H9 (cell line): ENCODE measurements around the gene PRR7. TPM values are rescaled to one million over a fixed set of nuclear protein-coding genes. Genes with fewer than 3 reads are reported as not detected.

Experiments used
- DNase-seq: peaks from one replicate; pipeline ENCODE4 v3.0.0-alpha.2; 2017
- H2AFZ ChIP-seq: one replicate; pipeline ENCODE4 v1.6.1; 2013; ENCODE audit warnings: mild to moderate bottlenecking, low read length, control low read depth, moderate library complexity
- H2AK5ac ChIP-seq: 2 replicates; pipeline ENCODE4 v1.6.1; 2013; ENCODE audit warnings: low read length, control low read depth, mixed read lengths; ENCODE audit not compliant: insufficient read length
- H2BK120ac ChIP-seq: one replicate; pipeline ENCODE4 v1.6.1; 2013; ENCODE audit warnings: low read depth, mild to moderate bottlenecking, low read length, control low read depth, inconsistent platforms; ENCODE audit not compliant: poor library complexity, severe bottlenecking
- H2BK12ac ChIP-seq: 2 replicates; pipeline ENCODE4 v1.6.1; 2013; ENCODE audit warnings: low read length, control low read depth, mixed read lengths, low read depth; ENCODE audit not compliant: insufficient read length
- H2BK15ac ChIP-seq: 2 replicates; pipeline ENCODE4 v1.6.1; 2013; ENCODE audit warnings: low read depth, low read length, control low read depth
- H2BK20ac ChIP-seq: one replicate; pipeline ENCODE4 v1.6.1; 2013; ENCODE audit warnings: low read depth, mild to moderate bottlenecking, low read length, control low read depth, inconsistent platforms; ENCODE audit not compliant: poor library complexity, severe bottlenecking
- H2BK5ac ChIP-seq: 2 replicates; pipeline ENCODE4 v1.6.1; 2013; ENCODE audit warnings: low read length, control low read depth, mixed read lengths; ENCODE audit not compliant: insufficient read length
- H3K14ac ChIP-seq: 2 replicates; pipeline ENCODE4 v1.6.1; 2013; ENCODE audit warnings: low read length, control low read depth; ENCODE audit not compliant: insufficient read depth
- H3K18ac ChIP-seq: 2 replicates; pipeline ENCODE4 v1.6.1; 2013; ENCODE audit warnings: low read depth, mild to moderate bottlenecking, mixed read lengths, low read length, control low read depth; ENCODE audit not compliant: insufficient read length
- H3K23ac ChIP-seq: 2 replicates; pipeline ENCODE4 v1.6.1; 2013; ENCODE audit warnings: low read length, control low read depth, mixed read lengths, low read depth; ENCODE audit not compliant: insufficient read length
- H3K23me2 ChIP-seq: 2 replicates; pipeline ENCODE4 v1.6.1; 2013; ENCODE audit warnings: low read depth, mild to moderate bottlenecking, mixed read lengths, low read length, control low read depth; ENCODE audit not compliant: insufficient read length, poor library complexity, severe bottlenecking
- H3K27ac ChIP-seq: 2 replicates; pipeline ENCODE4 v1.5.1; 2013; ENCODE audit warnings: low read length, control low read depth, mixed read lengths, low read depth; ENCODE audit not compliant: insufficient read length
- H3K27me3 ChIP-seq: 2 replicates; pipeline ENCODE4 v1.6.1; 2013; ENCODE audit warnings: low read length, control low read depth, inconsistent platforms; ENCODE audit not compliant: insufficient read depth
- H3K4ac ChIP-seq: 2 replicates; pipeline ENCODE4 v1.6.1; 2013; ENCODE audit warnings: low read depth, mild to moderate bottlenecking, control low read depth, inconsistent platforms, low read length, moderate library complexity
- H3K4me1 ChIP-seq: 2 replicates; pipeline ENCODE4 v1.6.1; 2013; ENCODE audit warnings: low read length, control low read depth, inconsistent platforms; ENCODE audit not compliant: insufficient read depth
- H3K4me2 ChIP-seq: 2 replicates; pipeline ENCODE4 v1.6.1; 2013; ENCODE audit warnings: low read length, control low read depth, mixed read lengths; ENCODE audit not compliant: insufficient read length, insufficient read depth
- H3K56ac ChIP-seq: 2 replicates; pipeline ENCODE4 v1.6.1; 2013; ENCODE audit warnings: low read depth, mild to moderate bottlenecking, mixed read lengths, low read length, control low read depth; ENCODE audit not compliant: insufficient read length
- H3K79me1 ChIP-seq: 2 replicates; pipeline ENCODE4 v1.6.1; 2013; ENCODE audit warnings: low read depth, mild to moderate bottlenecking, moderate library complexity, low read length, control low read depth, inconsistent platforms; ENCODE audit not compliant: insufficient read depth, poor library complexity, severe bottlenecking
- H3K79me2 ChIP-seq: 2 replicates; pipeline ENCODE4 v1.6.1; 2013; ENCODE audit warnings: low read length, control low read depth, inconsistent platforms; ENCODE audit not compliant: insufficient read depth
- H3K9ac ChIP-seq: 2 replicates; pipeline ENCODE4 v1.6.1; 2013; ENCODE audit warnings: low read length, control low read depth, mixed read lengths; ENCODE audit not compliant: insufficient read length; ENCODE audit errors: extremely low read depth
- H3K9me3 ChIP-seq: one replicate; pipeline ENCODE4 v1.6.1; 2013; ENCODE audit warnings: low read depth, low read length, inconsistent platforms; ENCODE audit not compliant: control insufficient read depth
- H3T11ph ChIP-seq: one replicate; pipeline ENCODE4 v1.6.1; 2013; ENCODE audit warnings: mild to moderate bottlenecking, low read length, control low read depth, inconsistent platforms
- H4K20me1 ChIP-seq: one replicate; pipeline ENCODE4 v1.6.1; 2013; ENCODE audit not compliant: control insufficient read depth, insufficient read length, insufficient read depth
- H4K5ac ChIP-seq: 2 replicates; pipeline ENCODE4 v1.6.1; 2013; ENCODE audit warnings: low read depth, mild to moderate bottlenecking, mixed read lengths, low read length, control low read depth; ENCODE audit not compliant: insufficient read length
- H4K8ac ChIP-seq: replicated peaks from 2 replicates; pipeline ENCODE4 v1.6.1; 2013; ENCODE audit warnings: low read length, control low read depth, mixed read lengths, low read depth; ENCODE audit not compliant: insufficient read length
- H4K91ac ChIP-seq: 2 replicates; pipeline ENCODE4 v1.6.1; 2013; ENCODE audit warnings: low read depth, mild to moderate bottlenecking, moderate library complexity, mixed read lengths, low read length, control low read depth; ENCODE audit not compliant: insufficient read length
- H3K27ac Mint-ChIP-seq, 3 experiments: 2 replicates in 2 of 3; 3 replicates in 1 of 3; pipeline ENCODE4 v1.8.0; 2020 to 2021; ENCODE audit warnings: mixed read lengths in 3 of 3, mild to moderate bottlenecking in 1 of 3, moderate library complexity in 1 of 3
- H3K27me3 Mint-ChIP-seq: 2 replicates; pipeline ENCODE4 v1.8.0; 2021; ENCODE audit warnings: low read depth, mild to moderate bottlenecking, moderate library complexity, mixed read lengths
- H3K36me3 Mint-ChIP-seq, 3 experiments: 2 replicates in 2 of 3; 3 replicates in 1 of 3; pipeline ENCODE4 v1.8.0; 2020 to 2021; ENCODE audit warnings: low read depth in 3 of 3, mixed read lengths in 3 of 3; ENCODE audit not compliant: insufficient read depth in 1 of 3
- H3K4me1 Mint-ChIP-seq, 2 experiments: 2 replicates each; pipeline ENCODE4 v1.8.0; 2020; ENCODE audit warnings: mixed read lengths in 2 of 2
- H3K4me3 Mint-ChIP-seq, 2 experiments: 2 replicates in 1 of 2; 3 replicates in 1 of 2; pipeline ENCODE4 v1.8.0; 2020 to 2021; ENCODE audit warnings: mild to moderate bottlenecking in 2 of 2, mixed read lengths in 2 of 2, moderate library complexity in 1 of 2
- H3K9me3 Mint-ChIP-seq, 2 experiments: 2 replicates in 1 of 2; 3 replicates in 1 of 2; pipeline ENCODE4 v1.8.0; 2020; ENCODE audit warnings: mild to moderate bottlenecking in 2 of 2, mixed read lengths in 2 of 2, moderate library complexity in 1 of 2
- CTCF ChIP-seq: fragments of 200-600 bp; sonication (generic); conservative IDR thresholded peaks from 3 replicates; pipeline ENCODE4 v1.8.0; 2021; ENCODE audit warnings: antibody characterized with exemption, mild to moderate bottlenecking
- WGBS: extraction: QIAGEN DNeasy Blood & Tissue Kit; methylation state at CpG from one replicate; pipeline ENCODE4 v1.1.7; 2013; ENCODE audit warnings: missing lambda C conversion rate, low lambda C conversion rate, mixed read lengths; ENCODE audit not compliant: insufficient read length; ENCODE audit errors: extremely low coverage; 5-methylcytosine and 5-hydroxymethylcytosine counted together
- total RNA-seq: library from RNA; stranded (reverse); gene quantifications from 2 replicates; pipeline ENCODE4 v1.2.1, GENCODE V29; 2021

The PRR7 gene
- total RNA-seq, 1 experiment from 2014 or later = 9.6 TPM

- no peaks in the 10 kb centered on the region for H3K9me3 ChIP-seq
- Mint-ChIP-seq H3K36me3 (peaks cover 49 to 87% (median 80%) of the 10 kb centered on the region in 3 experiments), H3K27ac (0 out of 7 replicates have a peak overlapping the region, but pooled peaks of 1 of the 3 experiments have one; percentile 28), H3K4me3 (no peak overlapping the region), H3K4me1 (peaks cover 8 to 25% of the 10 kb centered on the region in 2 experiments), H3K9me3 (no peaks in the 10 kb centered on the region; a peak in 1 of 5 replicates), H3K27me3 (no peaks in the 10 kb centered on the region; the same call in none of the 2 replicates)
- no peak overlapping the region for H3K9ac ChIP-seq
- H3K14ac ChIP-seq = no peak overlapping the region
- no CpG with 5 or more reads among the region's 26 CpGs for WGBS
- H3T11ph ChIP-seq = no peak overlapping the region
- H3K4me2 ChIP-seq = no peak overlapping the region
- H4K5ac ChIP-seq = no peak overlapping the region
- H3K56ac ChIP-seq = no peak overlapping the region
- H3K4me1 ChIP-seq = no peaks in the 10 kb centered on the region; the same call in 1 of the 2 replicates
- H2AK5ac ChIP-seq = no peak overlapping the region
- no peak overlapping the region for H2BK120ac ChIP-seq
- no peak overlapping the region for H2BK12ac ChIP-seq
- H3K4ac ChIP-seq = no peak overlapping the region
- DNase-seq = peak; percentile 69
- H3K18ac ChIP-seq = no peak overlapping the region
- no peak overlapping the region for H3K23ac ChIP-seq
- TF ChIP-seq CTCF = peak; percentile 30; the same call in 2 of the 3 replicates
- no peak overlapping the region for H4K91ac ChIP-seq
- H2BK5ac ChIP-seq = no peak overlapping the region
- no peak overlapping the region for H3K27ac ChIP-seq
- H2BK15ac ChIP-seq = no peak overlapping the region
- no peak overlapping the region for H2BK20ac ChIP-seq
- H3K23me2 ChIP-seq = no peaks in the 10 kb centered on the region
- H4K20me1 ChIP-seq = no peaks in the 10 kb centered on the region
- H3K27me3 ChIP-seq = no peaks in the 10 kb centered on the region
- no peak overlapping the region for H2AFZ ChIP-seq
- H4K8ac ChIP-seq = no peak overlapping the region
- H3K79me2 ChIP-seq = no peaks in the 10 kb centered on the region
- no peaks in the 10 kb centered on the region for H3K79me1 ChIP-seq
Observed at GRCh38 chr5:177489119-177489716, 42.6 kb downstream of the PRR7 start.
